Activated naive CD8-positive, alpha-beta T cell (primary cell): ENCODE data around the gene PLCZ1.
"Not testable (repeated sequence)": the region's sequence is repeated elsewhere in the genome, so short reads cannot be mapped to it uniquely, and the experiment has no call there.

Source experiments
- H3K27ac Mint-ChIP-seq: one replicate; pipeline ENCODE4 v1.8.0; 2021; ENCODE audit warnings: mixed read lengths
- H3K27me3 Mint-ChIP-seq: one replicate; pipeline ENCODE4 v1.8.0; 2021; ENCODE audit warnings: mixed read lengths
- H3K36me3 Mint-ChIP-seq: one replicate; pipeline ENCODE4 v1.8.0; 2021; ENCODE audit warnings: mixed read lengths
- H3K4me1 Mint-ChIP-seq: one replicate; pipeline ENCODE4 v1.8.0; 2021; ENCODE audit warnings: low read depth, mixed read lengths
- H3K4me3 Mint-ChIP-seq: one replicate; pipeline ENCODE4 v1.8.0; 2021; ENCODE audit warnings: mild to moderate bottlenecking, mixed read lengths
- H3K9me3 Mint-ChIP-seq: one replicate; pipeline ENCODE4 v1.8.0; 2021; ENCODE audit warnings: low read depth, mixed read lengths

Gene PLCZ1

GRCh38 chr12:18721452-18721851 lies 16.4 kb downstream of the PLCZ1 start:
- Mint-ChIP-seq H3K4me3 (no peak overlapping the region), H3K4me1 (no peaks in the 10 kb centered on the region), H3K9me3 (no peaks in the 10 kb centered on the region), H3K27ac (no peak overlapping the region), H3K36me3 (no peaks in the 10 kb centered on the region), H3K27me3 (no peaks in the 10 kb centered on the region)

GRCh38 chr12:18720690-18721089 lies 17.1 kb downstream of the PLCZ1 start:
- H3K36me3 Mint-ChIP-seq = no peaks in the 10 kb centered on the region
- no peaks in the 10 kb centered on the region for H3K27me3 Mint-ChIP-seq
- H3K9me3 Mint-ChIP-seq = peaks cover 4% of the 10 kb centered on the region
- no peak overlapping the region for H3K27ac Mint-ChIP-seq
- no peak overlapping the region for H3K4me3 Mint-ChIP-seq
- H3K4me1 Mint-ChIP-seq = no peaks in the 10 kb centered on the region

DNA sequence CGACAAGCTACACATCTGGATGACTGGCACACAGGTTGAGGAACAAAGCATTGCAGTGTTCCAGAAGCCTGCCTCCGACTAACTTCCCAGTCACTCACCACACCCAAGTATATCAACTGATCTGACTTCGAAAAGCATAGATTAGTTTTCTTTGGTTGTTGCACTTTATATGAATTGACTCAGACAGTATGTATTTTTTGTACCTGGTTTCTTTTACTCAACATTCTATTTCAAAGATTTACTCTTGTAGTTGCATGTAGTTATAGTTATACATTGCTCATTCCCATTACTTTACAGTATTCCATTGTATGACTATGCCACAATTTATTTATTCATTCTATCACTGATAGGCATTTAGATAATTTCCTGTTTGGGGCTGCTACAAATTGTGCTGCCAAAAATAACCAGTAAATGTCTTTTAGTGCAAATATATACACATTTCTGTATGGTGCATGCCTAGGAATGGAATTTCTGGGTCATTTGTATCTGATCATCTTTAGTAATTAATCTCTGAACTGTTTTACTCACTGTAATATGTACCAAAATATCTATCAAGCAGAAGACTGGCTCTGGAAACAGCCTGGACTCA lies 17.8 kb downstream of the PLCZ1 start:
- Mint-ChIP-seq H3K9me3 (peaks cover 4% of the 10 kb centered on the region), H3K27me3 (no peaks in the 10 kb centered on the region), H3K4me1 (no peaks in the 10 kb centered on the region), H3K27ac (no peak overlapping the region), H3K36me3 (no peaks in the 10 kb centered on the region), H3K4me3 (no peak overlapping the region)

- no peaks in the 10 kb centered on the region for H3K27me3 Mint-ChIP-seq
- no peak overlapping the region for H3K27ac Mint-ChIP-seq
- H3K4me3 Mint-ChIP-seq = no peak overlapping the region
- peaks cover 4% of the 10 kb centered on the region for H3K9me3 Mint-ChIP-seq
- no peaks in the 10 kb centered on the region for H3K4me1 Mint-ChIP-seq
- H3K36me3 Mint-ChIP-seq = no peaks in the 10 kb centered on the region
Measured at GRCh38 chr12:18718462-18718861, 19.4 kb downstream of the PLCZ1 start.

DNA sequence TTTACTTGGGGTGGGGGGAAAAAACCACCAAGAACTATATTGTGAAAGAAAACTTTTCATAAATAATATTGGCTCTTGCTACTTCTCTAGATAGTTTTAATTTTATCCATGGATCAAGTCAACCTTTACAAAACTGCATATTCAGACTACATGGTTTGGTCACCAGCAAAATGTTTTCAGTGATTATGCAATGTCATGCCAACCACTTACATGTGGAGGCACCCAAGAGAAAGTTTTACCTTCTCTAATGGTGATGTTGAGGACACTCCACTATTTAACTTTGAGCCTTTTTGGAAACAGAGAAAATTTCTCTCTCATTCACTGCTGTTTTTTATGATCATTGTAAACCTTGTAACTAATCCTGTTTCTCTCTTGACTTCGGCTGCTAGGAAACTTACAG lies 21.6 kb downstream of the PLCZ1 start:
- no peaks in the 10 kb centered on the region for H3K36me3 Mint-ChIP-seq
- H3K9me3 Mint-ChIP-seq = peaks cover 4% of the 10 kb centered on the region
- no peak overlapping the region for H3K4me3 Mint-ChIP-seq
- no peaks in the 10 kb centered on the region for H3K4me1 Mint-ChIP-seq
- no peak overlapping the region for H3K27ac Mint-ChIP-seq
- H3K27me3 Mint-ChIP-seq = no peaks in the 10 kb centered on the region

GRCh38 chr12:18706798-18707197 lies 31.0 kb downstream of the PLCZ1 start:
- Mint-ChIP-seq H3K4me3 (no peak overlapping the region), H3K9me3 (peaks cover 23% of the 10 kb centered on the region), H3K27ac (no peak overlapping the region), H3K4me1 (no peaks in the 10 kb centered on the region), H3K36me3 (peaks cover 3% of the 10 kb centered on the region), H3K27me3 (no peaks in the 10 kb centered on the region)

- no peaks in the 10 kb centered on the region for H3K27me3 Mint-ChIP-seq
- no peak overlapping the region for H3K4me3 Mint-ChIP-seq
- peaks cover 3% of the 10 kb centered on the region for H3K36me3 Mint-ChIP-seq
- no peaks in the 10 kb centered on the region for H3K4me1 Mint-ChIP-seq
- H3K27ac Mint-ChIP-seq = no peak overlapping the region
- H3K9me3 Mint-ChIP-seq = peaks cover 14% of the 10 kb centered on the region
Measured at GRCh38 chr12:18703911-18704310, 33.9 kb downstream of the PLCZ1 start.

DNA sequence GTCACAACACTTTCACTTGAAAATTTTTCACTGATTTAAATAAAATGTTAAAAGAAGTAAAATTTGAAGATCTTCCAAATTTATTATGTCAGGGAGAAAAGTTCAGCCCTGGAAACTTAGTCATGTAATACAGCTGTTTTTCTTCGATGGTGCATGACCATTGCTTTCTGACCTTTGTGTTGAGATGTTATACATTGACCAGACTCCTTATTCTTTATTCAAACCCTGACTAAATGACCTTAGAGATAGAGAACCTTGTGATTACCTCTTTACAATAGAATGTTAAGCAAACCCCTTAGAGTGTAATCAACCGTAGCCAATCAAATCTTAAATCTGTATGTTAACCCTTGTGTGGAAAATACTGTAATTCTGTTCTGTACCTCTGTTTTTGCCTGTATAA lies 34.5 kb downstream of the PLCZ1 start:
- no peak overlapping the region for H3K27ac Mint-ChIP-seq
- peaks cover 3% of the 10 kb centered on the region for H3K36me3 Mint-ChIP-seq
- peaks cover 14% of the 10 kb centered on the region for H3K9me3 Mint-ChIP-seq
- H3K4me3 Mint-ChIP-seq = no peak overlapping the region
- H3K4me1 Mint-ChIP-seq = no peaks in the 10 kb centered on the region
- no peaks in the 10 kb centered on the region for H3K27me3 Mint-ChIP-seq

DNA sequence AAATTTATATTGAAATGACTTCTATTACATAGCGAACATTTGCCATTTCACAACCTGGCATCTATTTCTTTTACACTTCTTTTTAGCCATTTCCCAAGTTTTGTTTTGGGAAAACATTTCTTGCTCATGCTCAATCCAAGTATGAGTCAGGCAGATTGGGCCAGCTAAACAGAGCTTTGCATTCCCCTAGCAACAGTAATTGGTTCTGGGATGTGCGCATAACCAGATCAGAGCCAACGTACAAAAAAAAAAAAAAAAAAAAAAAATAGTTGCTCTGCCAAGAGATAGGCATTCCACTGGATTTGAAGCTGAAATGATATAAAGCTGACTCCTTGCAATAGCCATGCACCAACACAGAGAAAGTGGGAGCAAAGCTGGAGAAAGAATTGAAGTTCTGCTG lies 37.5 kb downstream of the PLCZ1 start:
- Mint-ChIP-seq H3K27ac (no peak overlapping the region), H3K4me1 (no peaks in the 10 kb centered on the region), H3K9me3 (peaks cover 5% of the 10 kb centered on the region), H3K27me3 (no peaks in the 10 kb centered on the region), H3K4me3 (no peak overlapping the region), H3K36me3 (peaks cover 3% of the 10 kb centered on the region)

- no peaks in the 10 kb centered on the region for H3K36me3 Mint-ChIP-seq
- H3K27me3 Mint-ChIP-seq = no peaks in the 10 kb centered on the region
- no peaks in the 10 kb centered on the region for H3K9me3 Mint-ChIP-seq
- no peak overlapping the region for H3K27ac Mint-ChIP-seq
- H3K4me1 Mint-ChIP-seq = no peaks in the 10 kb centered on the region
- H3K4me3 Mint-ChIP-seq = no peak overlapping the region
Measured at GRCh38 chr12:18696971-18697602, 40.7 kb downstream of the PLCZ1 start.

- not testable (repeated sequence) for H3K36me3 Mint-ChIP-seq, H3K4me3 Mint-ChIP-seq, H3K9me3 Mint-ChIP-seq, H3K27ac Mint-ChIP-seq, H3K27me3 Mint-ChIP-seq, H3K4me1 Mint-ChIP-seq
Measured at GRCh38 chr12:18693986-18694385, 43.8 kb downstream of the PLCZ1 start.

- Mint-ChIP-seq H3K4me1 (no peaks in the 10 kb centered on the region), H3K27me3 (no peaks in the 10 kb centered on the region), H3K9me3 (no peaks in the 10 kb centered on the region), H3K4me3 (no peak overlapping the region), H3K36me3 (no peaks in the 10 kb centered on the region), H3K27ac (no peak overlapping the region)
Measured at GRCh38 chr12:18690653-18691052, 47.2 kb downstream of the PLCZ1 start.

GRCh38 chr12:18689771-18690170 lies 48.0 kb downstream of the PLCZ1 start:
- no peaks in the 10 kb centered on the region for H3K9me3 Mint-ChIP-seq
- H3K4me3 Mint-ChIP-seq = no peak overlapping the region
- H3K27me3 Mint-ChIP-seq = no peaks in the 10 kb centered on the region
- H3K36me3 Mint-ChIP-seq = no peaks in the 10 kb centered on the region
- H3K27ac Mint-ChIP-seq = no peak overlapping the region
- H3K4me1 Mint-ChIP-seq = no peaks in the 10 kb centered on the region

DNA sequence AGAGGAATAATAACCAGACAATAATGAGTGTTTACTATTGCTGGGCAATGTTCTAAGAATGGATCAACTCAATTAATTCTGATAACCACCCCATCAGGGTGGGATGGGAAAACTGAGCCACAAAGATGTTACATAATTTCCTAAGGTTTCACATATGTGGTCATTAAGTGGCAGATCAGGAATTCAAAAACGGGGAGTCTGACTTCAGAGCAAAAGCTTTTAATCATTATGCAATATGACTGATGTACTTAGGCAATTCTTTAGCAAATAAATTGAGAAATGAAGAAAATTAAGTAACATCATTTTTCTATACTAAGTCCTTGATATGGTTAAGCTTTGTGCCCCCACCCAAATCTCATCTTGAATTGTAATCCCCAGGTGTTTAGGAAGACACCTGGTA lies 53.4 kb downstream of the PLCZ1 start:
- Mint-ChIP-seq H3K27ac (no peak overlapping the region), H3K4me3 (no peak overlapping the region), H3K36me3 (no peaks in the 10 kb centered on the region), H3K27me3 (no peaks in the 10 kb centered on the region), H3K4me1 (no peaks in the 10 kb centered on the region), H3K9me3 (peaks cover 3% of the 10 kb centered on the region)

DNA sequence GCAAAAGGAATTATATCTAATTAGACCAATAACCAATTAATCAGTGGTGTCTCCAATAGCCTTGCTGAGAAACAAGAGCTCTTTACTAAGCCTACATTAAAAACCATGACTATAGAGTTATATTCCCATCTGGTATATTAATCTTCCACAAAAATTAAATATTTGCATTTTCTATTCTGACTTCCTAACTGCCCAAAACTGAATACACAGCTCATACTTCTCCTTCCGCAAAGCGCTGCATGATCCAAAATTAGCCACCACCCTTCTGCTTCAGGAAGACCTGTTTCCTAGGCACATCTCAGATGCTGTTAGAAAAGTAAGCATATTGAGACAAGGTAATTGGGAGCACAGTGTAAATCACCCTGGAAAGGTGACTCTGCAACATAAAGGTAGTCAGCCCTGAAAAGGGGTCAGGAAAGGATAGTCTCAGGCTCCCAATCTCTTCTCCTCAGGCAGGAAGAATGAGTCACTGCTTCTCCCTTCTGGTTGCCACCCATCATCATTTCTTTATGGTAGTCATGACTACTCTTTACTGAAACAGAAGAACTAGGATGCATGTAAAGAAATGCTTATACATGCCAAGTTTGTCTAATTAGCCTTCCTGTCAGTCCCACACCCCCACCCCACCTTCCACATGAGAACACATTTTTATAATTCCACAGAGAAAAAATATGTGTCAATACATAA lies 54.3 kb downstream of the PLCZ1 start:
- Mint-ChIP-seq H3K27ac (no peak overlapping the region), H3K4me3 (no peak overlapping the region)

GRCh38 chr12:18681818-18682217 lies 56.0 kb downstream of the PLCZ1 start:
- H3K9me3 Mint-ChIP-seq = peaks cover 6% of the 10 kb centered on the region
- H3K27me3 Mint-ChIP-seq = no peaks in the 10 kb centered on the region
- no peak overlapping the region for H3K4me3 Mint-ChIP-seq
- H3K4me1 Mint-ChIP-seq = no peaks in the 10 kb centered on the region
- H3K36me3 Mint-ChIP-seq = no peaks in the 10 kb centered on the region
- no peak overlapping the region for H3K27ac Mint-ChIP-seq

More for the DNA sequence above, 54.3 kb downstream of the PLCZ1 start:
- no peaks in the 10 kb centered on the region for H3K36me3 Mint-ChIP-seq
- no peaks in the 10 kb centered on the region for H3K4me1 Mint-ChIP-seq
- H3K9me3 Mint-ChIP-seq = peaks cover 3% of the 10 kb centered on the region
- no peaks in the 10 kb centered on the region for H3K27me3 Mint-ChIP-seq
